Measurements from ENCODE around the gene KCNAB1. TPM values are rescaled to one million over a fixed set of nuclear protein-coding genes. Genes with fewer than 3 reads are reported as not detected.

KCNAB1 gene
- total RNA-seq, 1 experiment from 2014 or later = not detected

- POLR2A ChIA-PET = no interaction called here
- TF ChIP-seq RAD21 (IDR thresholded peaks at IDR 0.05; ENCODE audit: low read depth) = no peak
- no peak for TF ChIP-seq CTCF (IDR thresholded peaks at IDR 0.05 in 2 of 3, conservative IDR thresholded peaks at IDR 0.05 in 1 of 3; ENCODE audit: borderline replicate concordance in 1 of 3, insufficient read depth in 1 of 3, low read depth in 2 of 3, low read length in 2 of 3)
- no peak for TF ChIP-seq POLR2AphosphoS5 (IDR thresholded peaks at IDR 0.05; ENCODE audit: low read depth, low read length)
- no peak for TF ChIP-seq EZH2 (IDR thresholded peaks at IDR 0.05)
- no peak for TF ChIP-seq CEBPB (IDR thresholded peaks at IDR 0.05; ENCODE audit: low read depth)
- no peak for TF ChIP-seq SIN3A (IDR thresholded peaks at IDR 0.05; ENCODE audit: low read depth)
- CTCF ChIA-PET = no interaction called here
Observed at GRCh38 chr3:156236556-156237260, 116.3 kb downstream of the KCNAB1 start.

GRCh38 chr3:156240642-156241041 lies 120.3 kb downstream of the KCNAB1 start:
- no peak overlapping the region for H3K27ac ChIP-seq (ENCODE audit: low read depth, low read length)
- BruUV-seq (replicated peaks) = no TSS peak
- no peaks in the 10 kb centered on the region for H3K4me1 ChIP-seq (ENCODE audit: control insufficient read depth in 1 of 2, insufficient read depth in 2 of 2, low read length in 2 of 2)
- no peaks in the 10 kb centered on the region for H3K79me2 ChIP-seq (ENCODE audit: insufficient read depth, low read length)
- DNase-seq (ENCODE audit: low read depth, low spot score) = no peak
- H4K20me1 ChIP-seq (ENCODE audit: insufficient read depth) = no peaks in the 10 kb centered on the region
- no peaks in the 10 kb centered on the region for H3K9me2 ChIP-seq (ENCODE audit: insufficient read depth)
- RAD21 ChIA-PET (ENCODE audit: low non-redundant PET in 1 of 2, low total read pairs in 2 of 2, uncharacterized antibody in 2 of 2, unreplicated experiment in 2 of 2) = no interaction called here
- ATAC-seq = no peak
- CTCF ChIA-PET = no interaction called here
- POLR2A ChIA-PET = no interaction called here
- no peak overlapping the region for H3K9ac ChIP-seq (ENCODE audit: low read length)
- no peak overlapping the region for H2AFZ ChIP-seq (ENCODE audit: low read depth, low read length, poor library complexity, severe bottlenecking)
- no peaks in the 10 kb centered on the region for H3K27me3 ChIP-seq (ENCODE audit: insufficient read depth, low read length)
- H3K36me3 ChIP-seq (ENCODE audit: control insufficient read depth in 1 of 2, insufficient read depth in 2 of 2, low read length in 2 of 2) = no peaks in the 10 kb centered on the region
- intact Hi-C loops (cut with micrococcal nuclease) = loop anchor here (2.0 kb wide), 1 partner anchor 30 kb away; no protein-coding TSS in a partner anchor
- no peak overlapping the region for H3K4me2 ChIP-seq (ENCODE audit: low read length)
- H3K4me3 ChIP-seq (replicated peaks in 1 of 2; ENCODE audit: low read depth in 1 of 2, low read length in 2 of 2) = no peak overlapping the region
- H3K9me3 ChIP-seq (ENCODE audit: control insufficient read depth in 1 of 2, insufficient read depth in 1 of 2, low read depth in 1 of 2, low read length in 2 of 2) = no peaks in the 10 kb centered on the region
- no peak for TF ChIP-seq POLR2AphosphoS5 (IDR thresholded peaks at IDR 0.05; ENCODE audit: low read depth, low read length)
- no peak for TF ChIP-seq CBX3 (IDR thresholded peaks at IDR 0.05; ENCODE audit: low read depth)
- TF ChIP-seq ELF1 (IDR thresholded peaks at IDR 0.05; ENCODE audit: borderline replicate concordance, low read depth) = no peak
- no peak for TF ChIP-seq YY1 (IDR thresholded peaks at IDR 0.05; ENCODE audit: extremely low read depth, insufficient replicate concordance, low read depth, low read length)
- no peak for TF ChIP-seq FOSL1 (IDR thresholded peaks at IDR 0.05; ENCODE audit: low read depth)
- TF ChIP-seq, protein P1, sequence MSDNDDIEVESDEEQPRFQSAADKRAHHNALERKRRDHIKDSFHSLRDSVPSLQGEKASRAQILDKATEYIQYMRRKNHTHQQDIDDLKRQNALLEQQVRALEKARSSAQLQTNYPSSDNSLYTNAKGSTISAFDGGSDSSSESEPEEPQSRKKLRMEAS (IDR thresholded peaks at IDR 0.05) = no peak
- no peak for TF ChIP-seq REST (IDR thresholded peaks at IDR 0.05; ENCODE audit: low read depth)
- TF ChIP-seq ATF3 (IDR thresholded peaks at IDR 0.05) = no peak
- no peak for TF ChIP-seq TCF7L2 (IDR thresholded peaks at IDR 0.05; ENCODE audit: borderline replicate concordance, extremely low read depth, insufficient read depth, insufficient read length)
- no peak for TF ChIP-seq SP1 (IDR thresholded peaks at IDR 0.05; ENCODE audit: low read depth)

More at GRCh38 chr3:156236556-156237260, 116.3 kb downstream of the KCNAB1 start:
- Histone ChIP-seq H3K4me1 (ENCODE audit: control insufficient read depth in 1 of 2, insufficient read depth in 2 of 2, low read length in 2 of 2) (no peaks in the 10 kb centered on the region), H3K9me3 (ENCODE audit: control insufficient read depth in 1 of 2, insufficient read depth in 1 of 2, low read depth in 1 of 2, low read length in 2 of 2) (no peaks in the 10 kb centered on the region), H3K27me3 (ENCODE audit: insufficient read depth, low read length) (no peaks in the 10 kb centered on the region), H3K79me2 (ENCODE audit: insufficient read depth, low read length) (no peaks in the 10 kb centered on the region), H4K20me1 (ENCODE audit: insufficient read depth) (no peaks in the 10 kb centered on the region), H3K4me3 (replicated peaks in 1 of 2; ENCODE audit: low read depth in 1 of 2, low read length in 2 of 2) (no peak overlapping the region), H3K9ac (ENCODE audit: low read length) (no peak overlapping the region), H3K36me3 (ENCODE audit: control insufficient read depth in 1 of 2, insufficient read depth in 2 of 2, low read length in 2 of 2) (no peaks in the 10 kb centered on the region), H3K27ac (ENCODE audit: low read depth, low read length) (no peak overlapping the region), H3K4me2 (ENCODE audit: low read length) (no peak overlapping the region), H2AFZ (ENCODE audit: low read depth, low read length, poor library complexity, severe bottlenecking) (no peak overlapping the region), H3K9me2 (ENCODE audit: insufficient read depth) (no peaks in the 10 kb centered on the region)
- ATAC-seq (no peak), DNase-seq (ENCODE audit: low read depth, low spot score) (no peak)
- no TSS peak for BruUV-seq (replicated peaks)
- RAD21 ChIA-PET (ENCODE audit: low non-redundant PET in 1 of 2, low total read pairs in 2 of 2, uncharacterized antibody in 2 of 2, unreplicated experiment in 2 of 2) = no interaction called here
- intact Hi-C loops (cut with micrococcal nuclease) = no loop called here

Data from HCT116 (cell line).